HEK293 (cell line): ENCODE results near the gene CNIH1.
A peak's percentile ranks its signal among the peaks of the same experiment; 100 is the strongest.

Source experiments
- SP3 ChIP-seq: fragments of 450-650 bp; formaldehyde crosslinking; IDR thresholded peaks from 2 replicates; pipeline ENCODE4 v1.5.1; 2016; ENCODE audit warnings: missing biosample characterization, missing genetic modification characterization
- ZBTB1 ChIP-seq: fragments of 450-650 bp; formaldehyde crosslinking; IDR thresholded peaks from 2 replicates; pipeline ENCODE4 v1.5.1; 2016; ENCODE audit warnings: missing biosample characterization, missing genetic modification characterization
- ZNF292 ChIP-seq: fragments of 450-650 bp; formaldehyde crosslinking; IDR thresholded peaks from 2 replicates; pipeline ENCODE4 v1.5.1; 2016; ENCODE audit warnings: low read depth, missing biosample characterization, missing genetic modification characterization, borderline replicate concordance
- ZNF423 ChIP-seq: fragments of 450-650 bp; formaldehyde crosslinking; IDR thresholded peaks from 2 replicates; pipeline ENCODE4 v1.5.1; 2016; ENCODE audit warnings: missing biosample characterization, missing genetic modification characterization
- ZNF426 ChIP-seq: fragments of 450-650 bp; formaldehyde crosslinking; IDR thresholded peaks from 2 replicates; pipeline ENCODE4 v1.5.1; 2017; ENCODE audit warnings: missing biosample characterization, missing genetic modification characterization, mild to moderate bottlenecking, inconsistent platforms, moderate library complexity
- ZNF544 ChIP-seq: fragments of 450-650 bp; formaldehyde crosslinking; IDR thresholded peaks from 2 replicates; pipeline ENCODE4 v1.5.0; 2017; ENCODE audit warnings: missing biosample characterization, missing genetic modification characterization
- ZNF549 ChIP-seq: fragments of 450-650 bp; IDR thresholded peaks from 2 replicates; pipeline ENCODE4 v1.5.1; 2018; ENCODE audit warnings: missing biosample characterization, missing genetic modification characterization, mild to moderate bottlenecking, inconsistent platforms, moderate library complexity
- ZNF843 ChIP-seq: fragments of 450-650 bp; formaldehyde crosslinking; IDR thresholded peaks from 2 replicates; pipeline ENCODE4 v1.5.1; 2016; ENCODE audit warnings: missing biosample characterization, missing genetic modification characterization
- TF ChIP-seq, protein P1 (sequence below): fragments of 450-650 bp; formaldehyde crosslinking; IDR thresholded peaks from 2 replicates; pipeline ENCODE4 v1.5.0; 2017; ENCODE audit warnings: missing biosample characterization, missing genetic modification characterization, borderline replicate concordance
- TF ChIP-seq, protein P2 (sequence below): fragments of 450-650 bp; formaldehyde crosslinking; IDR thresholded peaks from 2 replicates; pipeline ENCODE4 v1.5.1; 2016; ENCODE audit warnings: missing biosample characterization, missing genetic modification characterization
- TF ChIP-seq, protein P3 (sequence below): fragments of 450-650 bp; formaldehyde crosslinking; IDR thresholded peaks from 2 replicates; pipeline ENCODE4 v1.5.1; 2016; ENCODE audit warnings: missing biosample characterization, missing genetic modification characterization
- TF ChIP-seq, protein P4 (sequence below): fragments of 450-650 bp; formaldehyde crosslinking; IDR thresholded peaks from 2 replicates; pipeline ENCODE4 v1.5.1; 2016; ENCODE audit warnings: missing biosample characterization, missing genetic modification characterization
- TF ChIP-seq, protein P5 (sequence below): fragments of 450-650 bp; IDR thresholded peaks from 2 replicates; pipeline ENCODE4 v1.5.1; 2018; ENCODE audit warnings: missing biosample characterization, mild to moderate bottlenecking, missing genetic modification characterization
- TF ChIP-seq, protein P6 (sequence below): fragments of 450-650 bp; formaldehyde crosslinking; IDR thresholded peaks from 2 replicates; pipeline ENCODE4 v1.5.1; 2016; ENCODE audit warnings: missing biosample characterization, missing genetic modification characterization

DNA sequence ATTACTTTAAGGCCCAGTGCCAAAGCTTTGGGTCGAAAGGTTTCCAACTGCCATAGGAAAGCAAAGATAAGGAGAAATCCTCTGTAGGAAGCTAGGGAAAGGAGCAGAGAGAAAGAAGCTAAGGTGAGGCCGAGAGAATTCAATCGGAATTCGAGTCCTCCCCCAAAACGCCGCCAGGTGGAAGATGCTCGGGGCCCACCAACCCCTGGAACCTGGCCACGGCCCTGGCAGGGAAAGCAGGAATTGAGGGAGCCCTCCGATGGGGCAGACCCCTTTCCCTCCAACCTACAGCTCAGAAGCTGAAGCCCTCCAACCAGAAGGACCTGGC is 47.1 kb upstream of the CNIH1 start:
- TF ChIP-seq ZNF292 (tag by site-specific recombination) (no peak), ZNF426 (no peak), SP3 (no peak), ZNF544 (tag by site-specific recombination) (no peak), ZNF549 (no peak), ZNF423 (tag by site-specific recombination) (no peak), ZBTB1 (no peak), ZNF843 (tag by site-specific recombination) (no peak)
- TF ChIP-seq, protein P1, sequence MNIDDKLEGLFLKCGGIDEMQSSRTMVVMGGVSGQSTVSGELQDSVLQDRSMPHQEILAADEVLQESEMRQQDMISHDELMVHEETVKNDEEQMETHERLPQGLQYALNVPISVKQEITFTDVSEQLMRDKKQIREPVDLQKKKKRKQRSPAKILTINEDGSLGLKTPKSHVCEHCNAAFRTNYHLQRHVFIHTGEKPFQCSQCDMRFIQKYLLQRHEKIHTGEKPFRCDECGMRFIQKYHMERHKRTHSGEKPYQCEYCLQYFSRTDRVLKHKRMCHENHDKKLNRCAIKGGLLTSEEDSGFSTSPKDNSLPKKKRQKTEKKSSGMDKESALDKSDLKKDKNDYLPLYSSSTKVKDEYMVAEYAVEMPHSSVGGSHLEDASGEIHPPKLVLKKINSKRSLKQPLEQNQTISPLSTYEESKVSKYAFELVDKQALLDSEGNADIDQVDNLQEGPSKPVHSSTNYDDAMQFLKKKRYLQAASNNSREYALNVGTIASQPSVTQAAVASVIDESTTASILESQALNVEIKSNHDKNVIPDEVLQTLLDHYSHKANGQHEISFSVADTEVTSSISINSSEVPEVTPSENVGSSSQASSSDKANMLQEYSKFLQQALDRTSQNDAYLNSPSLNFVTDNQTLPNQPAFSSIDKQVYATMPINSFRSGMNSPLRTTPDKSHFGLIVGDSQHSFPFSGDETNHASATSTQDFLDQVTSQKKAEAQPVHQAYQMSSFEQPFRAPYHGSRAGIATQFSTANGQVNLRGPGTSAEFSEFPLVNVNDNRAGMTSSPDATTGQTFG (tag by site-specific recombination), result no peak
- TF ChIP-seq, protein P2, sequence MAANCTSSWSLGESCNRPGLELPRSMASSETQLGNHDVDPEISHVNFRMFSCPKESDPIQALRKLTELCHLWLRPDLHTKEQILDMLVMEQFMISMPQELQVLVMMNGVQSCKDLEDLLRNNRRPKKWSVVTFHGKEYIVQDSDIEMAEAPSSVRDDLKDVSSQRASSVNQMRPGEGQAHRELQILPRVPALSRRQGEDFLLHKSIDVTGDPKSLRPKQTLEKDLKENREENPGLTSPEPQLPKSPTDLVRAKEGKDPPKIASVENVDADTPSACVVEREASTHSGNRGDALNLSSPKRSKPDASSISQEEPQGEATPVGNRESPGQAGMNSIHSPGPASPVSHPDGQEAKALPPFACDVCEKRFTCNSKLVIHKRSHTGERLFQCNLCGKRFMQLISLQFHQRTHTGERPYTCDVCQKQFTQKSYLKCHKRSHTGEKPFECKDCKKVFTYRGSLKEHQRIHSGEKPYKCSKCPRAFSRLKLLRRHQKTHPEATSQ (tag by site-specific recombination), result no peak
- TF ChIP-seq, protein P3, sequence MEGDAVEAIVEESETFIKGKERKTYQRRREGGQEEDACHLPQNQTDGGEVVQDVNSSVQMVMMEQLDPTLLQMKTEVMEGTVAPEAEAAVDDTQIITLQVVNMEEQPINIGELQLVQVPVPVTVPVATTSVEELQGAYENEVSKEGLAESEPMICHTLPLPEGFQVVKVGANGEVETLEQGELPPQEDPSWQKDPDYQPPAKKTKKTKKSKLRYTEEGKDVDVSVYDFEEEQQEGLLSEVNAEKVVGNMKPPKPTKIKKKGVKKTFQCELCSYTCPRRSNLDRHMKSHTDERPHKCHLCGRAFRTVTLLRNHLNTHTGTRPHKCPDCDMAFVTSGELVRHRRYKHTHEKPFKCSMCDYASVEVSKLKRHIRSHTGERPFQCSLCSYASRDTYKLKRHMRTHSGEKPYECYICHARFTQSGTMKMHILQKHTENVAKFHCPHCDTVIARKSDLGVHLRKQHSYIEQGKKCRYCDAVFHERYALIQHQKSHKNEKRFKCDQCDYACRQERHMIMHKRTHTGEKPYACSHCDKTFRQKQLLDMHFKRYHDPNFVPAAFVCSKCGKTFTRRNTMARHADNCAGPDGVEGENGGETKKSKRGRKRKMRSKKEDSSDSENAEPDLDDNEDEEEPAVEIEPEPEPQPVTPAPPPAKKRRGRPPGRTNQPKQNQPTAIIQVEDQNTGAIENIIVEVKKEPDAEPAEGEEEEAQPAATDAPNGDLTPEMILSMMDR (tag by site-specific recombination), result 0 out of 2 replicates have a peak, but pooled peaks have one; percentile 30
- TF ChIP-seq, protein P4, sequence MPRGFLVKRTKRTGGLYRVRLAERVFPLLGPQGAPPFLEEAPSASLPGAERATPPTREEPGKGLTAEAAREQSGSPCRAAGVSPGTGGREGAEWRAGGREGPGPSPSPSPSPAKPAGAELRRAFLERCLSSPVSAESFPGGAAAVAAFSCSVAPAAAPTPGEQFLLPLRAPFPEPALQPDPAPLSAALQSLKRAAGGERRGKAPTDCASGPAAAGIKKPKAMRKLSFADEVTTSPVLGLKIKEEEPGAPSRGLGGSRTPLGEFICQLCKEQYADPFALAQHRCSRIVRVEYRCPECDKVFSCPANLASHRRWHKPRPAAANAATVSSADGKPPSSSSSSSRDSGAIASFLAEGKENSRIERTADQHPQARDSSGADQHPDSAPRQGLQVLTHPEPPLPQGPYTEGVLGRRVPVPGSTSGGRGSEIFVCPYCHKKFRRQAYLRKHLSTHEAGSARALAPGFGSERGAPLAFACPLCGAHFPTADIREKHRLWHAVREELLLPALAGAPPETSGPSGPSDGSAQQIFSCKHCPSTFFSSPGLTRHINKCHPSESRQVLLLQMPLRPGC (tag by site-specific recombination), result no peak
- TF ChIP-seq, protein P5, sequence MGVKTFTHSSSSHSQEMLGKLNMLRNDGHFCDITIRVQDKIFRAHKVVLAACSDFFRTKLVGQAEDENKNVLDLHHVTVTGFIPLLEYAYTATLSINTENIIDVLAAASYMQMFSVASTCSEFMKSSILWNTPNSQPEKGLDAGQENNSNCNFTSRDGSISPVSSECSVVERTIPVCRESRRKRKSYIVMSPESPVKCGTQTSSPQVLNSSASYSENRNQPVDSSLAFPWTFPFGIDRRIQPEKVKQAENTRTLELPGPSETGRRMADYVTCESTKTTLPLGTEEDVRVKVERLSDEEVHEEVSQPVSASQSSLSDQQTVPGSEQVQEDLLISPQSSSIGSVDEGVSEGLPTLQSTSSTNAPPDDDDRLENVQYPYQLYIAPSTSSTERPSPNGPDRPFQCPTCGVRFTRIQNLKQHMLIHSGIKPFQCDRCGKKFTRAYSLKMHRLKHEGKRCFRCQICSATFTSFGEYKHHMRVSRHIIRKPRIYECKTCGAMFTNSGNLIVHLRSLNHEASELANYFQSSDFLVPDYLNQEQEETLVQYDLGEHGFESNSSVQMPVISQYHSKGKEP (tag by site-specific recombination), result no peak
- TF ChIP-seq, protein P6, sequence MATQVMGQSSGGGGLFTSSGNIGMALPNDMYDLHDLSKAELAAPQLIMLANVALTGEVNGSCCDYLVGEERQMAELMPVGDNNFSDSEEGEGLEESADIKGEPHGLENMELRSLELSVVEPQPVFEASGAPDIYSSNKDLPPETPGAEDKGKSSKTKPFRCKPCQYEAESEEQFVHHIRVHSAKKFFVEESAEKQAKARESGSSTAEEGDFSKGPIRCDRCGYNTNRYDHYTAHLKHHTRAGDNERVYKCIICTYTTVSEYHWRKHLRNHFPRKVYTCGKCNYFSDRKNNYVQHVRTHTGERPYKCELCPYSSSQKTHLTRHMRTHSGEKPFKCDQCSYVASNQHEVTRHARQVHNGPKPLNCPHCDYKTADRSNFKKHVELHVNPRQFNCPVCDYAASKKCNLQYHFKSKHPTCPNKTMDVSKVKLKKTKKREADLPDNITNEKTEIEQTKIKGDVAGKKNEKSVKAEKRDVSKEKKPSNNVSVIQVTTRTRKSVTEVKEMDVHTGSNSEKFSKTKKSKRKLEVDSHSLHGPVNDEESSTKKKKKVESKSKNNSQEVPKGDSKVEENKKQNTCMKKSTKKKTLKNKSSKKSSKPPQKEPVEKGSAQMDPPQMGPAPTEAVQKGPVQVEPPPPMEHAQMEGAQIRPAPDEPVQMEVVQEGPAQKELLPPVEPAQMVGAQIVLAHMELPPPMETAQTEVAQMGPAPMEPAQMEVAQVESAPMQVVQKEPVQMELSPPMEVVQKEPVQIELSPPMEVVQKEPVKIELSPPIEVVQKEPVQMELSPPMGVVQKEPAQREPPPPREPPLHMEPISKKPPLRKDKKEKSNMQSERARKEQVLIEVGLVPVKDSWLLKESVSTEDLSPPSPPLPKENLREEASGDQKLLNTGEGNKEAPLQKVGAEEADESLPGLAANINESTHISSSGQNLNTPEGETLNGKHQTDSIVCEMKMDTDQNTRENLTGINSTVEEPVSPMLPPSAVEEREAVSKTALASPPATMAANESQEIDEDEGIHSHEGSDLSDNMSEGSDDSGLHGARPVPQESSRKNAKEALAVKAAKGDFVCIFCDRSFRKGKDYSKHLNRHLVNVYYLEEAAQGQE, result no peak
